ENCODE results near the gene BCL2L15.

DNA sequence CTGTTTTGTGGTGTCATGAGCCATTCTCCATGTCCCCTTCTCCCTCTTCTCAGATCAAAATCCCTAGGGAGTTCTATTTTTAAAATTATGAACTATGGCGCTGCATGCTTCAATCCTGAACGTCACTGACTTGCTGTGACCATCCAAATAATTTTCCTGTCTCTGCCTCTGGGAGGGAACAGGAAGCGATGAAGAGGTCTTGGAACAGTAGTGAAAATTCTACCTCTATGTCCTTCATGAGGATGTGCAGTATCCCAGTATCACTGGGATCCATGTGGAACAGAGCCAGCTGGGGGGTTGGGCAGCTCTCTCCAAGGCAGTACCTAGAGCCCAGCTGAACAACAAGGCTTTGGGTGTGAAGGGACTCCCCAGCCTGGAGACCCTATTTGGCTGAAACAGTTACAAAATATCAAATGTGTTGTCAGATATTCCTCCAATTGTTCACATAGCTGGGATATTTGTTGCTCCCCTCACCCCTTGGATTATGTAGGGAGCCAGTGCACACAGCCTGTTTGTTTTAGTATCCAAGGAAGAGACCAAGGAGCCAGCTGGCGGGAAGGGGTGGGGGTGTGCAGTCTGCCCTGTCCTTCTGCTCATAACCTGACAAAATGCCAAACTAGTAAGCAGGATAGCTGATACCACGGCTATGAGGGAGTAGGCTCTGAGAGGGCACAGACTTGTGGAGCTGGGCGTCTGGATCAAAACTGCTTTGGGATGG, 25.4 kb upstream of the BCL2L15 start:
- TF ChIP-seq GLIS3 (CRISPR knock-in tag; IDR thresholded peaks at IDR 0.05) (no peak), ZNF70 (CRISPR knock-in tag; IDR thresholded peaks at IDR 0.05) (no peak), ARNTL (CRISPR knock-in tag; IDR thresholded peaks at IDR 0.05; ENCODE audit: borderline replicate concordance, low read depth) (no peak), ESRRG (CRISPR knock-in tag; IDR thresholded peaks at IDR 0.05) (no peak), TCF4 (CRISPR knock-in tag; IDR thresholded peaks at IDR 0.05; ENCODE audit: borderline replicate concordance) (no peak), ZC3H10 (CRISPR knock-in tag; IDR thresholded peaks at IDR 0.05) (no peak), ZFP3 (CRISPR knock-in tag; IDR thresholded peaks at IDR 0.05) (no peak), ZNF8 (CRISPR knock-in tag; IDR thresholded peaks at IDR 0.05) (no peak), SNAI2 (CRISPR knock-in tag; IDR thresholded peaks at IDR 0.05) (no peak)
- TF ChIP-seq, protein P1, sequence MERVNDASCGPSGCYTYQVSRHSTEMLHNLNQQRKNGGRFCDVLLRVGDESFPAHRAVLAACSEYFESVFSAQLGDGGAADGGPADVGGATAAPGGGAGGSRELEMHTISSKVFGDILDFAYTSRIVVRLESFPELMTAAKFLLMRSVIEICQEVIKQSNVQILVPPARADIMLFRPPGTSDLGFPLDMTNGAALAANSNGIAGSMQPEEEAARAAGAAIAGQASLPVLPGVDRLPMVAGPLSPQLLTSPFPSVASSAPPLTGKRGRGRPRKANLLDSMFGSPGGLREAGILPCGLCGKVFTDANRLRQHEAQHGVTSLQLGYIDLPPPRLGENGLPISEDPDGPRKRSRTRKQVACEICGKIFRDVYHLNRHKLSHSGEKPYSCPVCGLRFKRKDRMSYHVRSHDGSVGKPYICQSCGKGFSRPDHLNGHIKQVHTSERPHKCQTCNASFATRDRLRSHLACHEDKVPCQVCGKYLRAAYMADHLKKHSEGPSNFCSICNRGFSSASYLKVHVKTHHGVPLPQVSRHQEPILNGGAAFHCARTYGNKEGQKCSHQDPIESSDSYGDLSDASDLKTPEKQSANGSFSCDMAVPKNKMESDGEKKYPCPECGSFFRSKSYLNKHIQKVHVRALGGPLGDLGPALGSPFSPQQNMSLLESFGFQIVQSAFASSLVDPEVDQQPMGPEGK (CRISPR knock-in tag; IDR thresholded peaks at IDR 0.05; ENCODE audit: borderline replicate concordance) = no peak
- TF ChIP-seq, protein P2, sequence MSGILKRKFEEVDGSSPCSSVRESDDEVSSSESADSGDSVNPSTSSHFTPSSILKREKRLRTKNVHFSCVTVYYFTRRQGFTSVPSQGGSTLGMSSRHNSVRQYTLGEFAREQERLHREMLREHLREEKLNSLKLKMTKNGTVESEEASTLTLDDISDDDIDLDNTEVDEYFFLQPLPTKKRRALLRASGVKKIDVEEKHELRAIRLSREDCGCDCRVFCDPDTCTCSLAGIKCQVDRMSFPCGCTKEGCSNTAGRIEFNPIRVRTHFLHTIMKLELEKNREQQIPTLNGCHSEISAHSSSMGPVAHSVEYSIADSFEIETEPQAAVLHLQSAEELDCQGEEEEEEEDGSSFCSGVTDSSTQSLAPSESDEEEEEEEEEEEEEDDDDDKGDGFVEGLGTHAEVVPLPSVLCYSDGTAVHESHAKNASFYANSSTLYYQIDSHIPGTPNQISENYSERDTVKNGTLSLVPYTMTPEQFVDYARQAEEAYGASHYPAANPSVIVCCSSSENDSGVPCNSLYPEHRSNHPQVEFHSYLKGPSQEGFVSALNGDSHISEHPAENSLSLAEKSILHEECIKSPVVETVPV (CRISPR knock-in tag; IDR thresholded peaks at IDR 0.05) = no peak
- TF ChIP-seq, protein P3, sequence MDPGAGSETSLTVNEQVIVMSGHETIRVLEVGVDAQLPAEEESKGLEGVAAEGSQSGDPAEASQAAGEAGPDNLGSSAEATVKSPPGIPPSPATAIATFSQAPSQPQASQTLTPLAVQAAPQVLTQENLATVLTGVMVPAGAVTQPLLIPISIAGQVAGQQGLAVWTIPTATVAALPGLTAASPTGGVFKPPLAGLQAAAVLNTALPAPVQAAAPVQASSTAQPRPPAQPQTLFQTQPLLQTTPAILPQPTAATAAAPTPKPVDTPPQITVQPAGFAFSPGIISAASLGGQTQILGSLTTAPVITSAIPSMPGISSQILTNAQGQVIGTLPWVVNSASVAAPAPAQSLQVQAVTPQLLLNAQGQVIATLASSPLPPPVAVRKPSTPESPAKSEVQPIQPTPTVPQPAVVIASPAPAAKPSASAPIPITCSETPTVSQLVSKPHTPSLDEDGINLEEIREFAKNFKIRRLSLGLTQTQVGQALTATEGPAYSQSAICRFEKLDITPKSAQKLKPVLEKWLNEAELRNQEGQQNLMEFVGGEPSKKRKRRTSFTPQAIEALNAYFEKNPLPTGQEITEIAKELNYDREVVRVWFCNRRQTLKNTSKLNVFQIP (CRISPR knock-in tag; IDR thresholded peaks at IDR 0.05; ENCODE audit: borderline replicate concordance, low read depth) = no peak
- TF ChIP-seq, protein P4, sequence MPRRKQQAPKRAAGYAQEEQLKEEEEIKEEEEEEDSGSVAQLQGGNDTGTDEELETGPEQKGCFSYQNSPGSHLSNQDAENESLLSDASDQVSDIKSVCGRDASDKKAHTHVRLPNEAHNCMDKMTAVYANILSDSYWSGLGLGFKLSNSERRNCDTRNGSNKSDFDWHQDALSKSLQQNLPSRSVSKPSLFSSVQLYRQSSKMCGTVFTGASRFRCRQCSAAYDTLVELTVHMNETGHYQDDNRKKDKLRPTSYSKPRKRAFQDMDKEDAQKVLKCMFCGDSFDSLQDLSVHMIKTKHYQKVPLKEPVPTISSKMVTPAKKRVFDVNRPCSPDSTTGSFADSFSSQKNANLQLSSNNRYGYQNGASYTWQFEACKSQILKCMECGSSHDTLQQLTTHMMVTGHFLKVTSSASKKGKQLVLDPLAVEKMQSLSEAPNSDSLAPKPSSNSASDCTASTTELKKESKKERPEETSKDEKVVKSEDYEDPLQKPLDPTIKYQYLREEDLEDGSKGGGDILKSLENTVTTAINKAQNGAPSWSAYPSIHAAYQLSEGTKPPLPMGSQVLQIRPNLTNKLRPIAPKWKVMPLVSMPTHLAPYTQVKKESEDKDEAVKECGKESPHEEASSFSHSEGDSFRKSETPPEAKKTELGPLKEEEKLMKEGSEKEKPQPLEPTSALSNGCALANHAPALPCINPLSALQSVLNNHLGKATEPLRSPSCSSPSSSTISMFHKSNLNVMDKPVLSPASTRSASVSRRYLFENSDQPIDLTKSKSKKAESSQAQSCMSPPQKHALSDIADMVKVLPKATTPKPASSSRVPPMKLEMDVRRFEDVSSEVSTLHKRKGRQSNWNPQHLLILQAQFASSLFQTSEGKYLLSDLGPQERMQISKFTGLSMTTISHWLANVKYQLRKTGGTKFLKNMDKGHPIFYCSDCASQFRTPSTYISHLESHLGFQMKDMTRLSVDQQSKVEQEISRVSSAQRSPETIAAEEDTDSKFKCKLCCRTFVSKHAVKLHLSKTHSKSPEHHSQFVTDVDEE (CRISPR knock-in tag; IDR thresholded peaks at IDR 0.05) = no peak
- TF ChIP-seq, protein P5, sequence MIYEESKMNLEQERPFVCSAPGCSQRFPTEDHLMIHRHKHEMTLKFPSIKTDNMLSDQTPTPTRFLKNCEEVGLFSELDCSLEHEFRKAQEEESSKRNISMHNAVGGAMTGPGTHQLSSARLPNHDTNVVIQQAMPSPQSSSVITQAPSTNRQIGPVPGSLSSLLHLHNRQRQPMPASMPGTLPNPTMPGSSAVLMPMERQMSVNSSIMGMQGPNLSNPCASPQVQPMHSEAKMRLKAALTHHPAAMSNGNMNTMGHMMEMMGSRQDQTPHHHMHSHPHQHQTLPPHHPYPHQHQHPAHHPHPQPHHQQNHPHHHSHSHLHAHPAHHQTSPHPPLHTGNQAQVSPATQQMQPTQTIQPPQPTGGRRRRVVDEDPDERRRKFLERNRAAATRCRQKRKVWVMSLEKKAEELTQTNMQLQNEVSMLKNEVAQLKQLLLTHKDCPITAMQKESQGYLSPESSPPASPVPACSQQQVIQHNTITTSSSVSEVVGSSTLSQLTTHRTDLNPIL (CRISPR knock-in tag; IDR thresholded peaks at IDR 0.05; ENCODE audit: low read depth) = no peak

All from SK-N-SH treated with all-trans-retinoic acid at 6 μM for 48 hours (cell line).